Panc1 (cell line): ENCODE results near the gene UBTD1.

Experiments used
- CTCF ChIP-seq: fragments of 450-650 bp; IDR thresholded peaks from 2 replicates; pipeline ENCODE4 v1.5.1; 2017; ENCODE audit warnings: mild to moderate bottlenecking
- POLR2AphosphoS5 ChIP-seq: IDR thresholded peaks from 2 replicates; pipeline ENCODE4 v1.6.1; 2012; ENCODE audit warnings: mild to moderate bottlenecking, low read depth, low read length, moderate library complexity

DNA sequence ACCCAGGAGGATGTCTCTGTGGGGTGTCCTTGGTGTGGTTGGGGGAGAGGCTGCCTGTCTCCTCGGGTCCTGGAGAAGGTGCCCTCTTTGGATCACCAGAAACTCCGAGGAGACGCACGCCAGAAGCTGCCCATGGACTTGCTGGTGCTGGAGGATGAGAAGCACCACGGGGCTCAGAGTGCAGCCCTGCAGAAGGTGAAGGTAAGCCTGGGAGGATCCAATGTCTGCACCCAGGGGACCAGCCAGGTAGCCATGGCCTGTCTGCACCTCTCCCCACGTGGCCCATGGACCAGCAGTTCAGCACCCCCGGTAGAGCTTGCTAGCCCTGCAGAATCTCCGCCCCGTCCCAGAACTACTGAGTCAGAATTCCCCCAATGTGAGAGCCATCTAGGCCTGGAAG is 79.0 kb downstream of the UBTD1 start:
- TF ChIP-seq CTCF, result no peak
- no peak for TF ChIP-seq POLR2AphosphoS5
